NCI-H510A (cell line): ENCODE measurements around the gene ENKUR.

ENCODE experiments used
- DNase-seq: peaks from one replicate; lab custom pipeline; 2025; lab: John Stamatoyannopoulos, UW

The ENKUR gene

GRCh38 chr10:24947304-24948097 is 68.5 kb downstream of the ENKUR start:
- DNase-seq = no peak

- no peak for DNase-seq
Observed at GRCh38 chr10:24944512-24945255, 71.3 kb downstream of the ENKUR start.

- no peak for DNase-seq
Observed at GRCh38 chr10:24938525-24938924, 77.4 kb downstream of the ENKUR start.

- no peak for DNase-seq
Observed at GRCh38 chr10:24938076-24938475, 77.9 kb downstream of the ENKUR start.

- no peak for DNase-seq
Observed at GRCh38 chr10:24935504-24936292, 80.3 kb downstream of the ENKUR start.
